OCI-M2 (cell line): ENCODE results near the gene ACOT8.
"Not testable (repeated sequence)": the region's sequence is repeated elsewhere in the genome, so short reads cannot be mapped to it uniquely, and the experiment has no call there.

Experiments
- DNase-seq: peaks from one replicate; lab custom pipeline; 2025; ENCODE audit not compliant: unreplicated experiment; lab: John Stamatoyannopoulos, UW

ACOT8 gene

GRCh38 chr20:45797955-45798354, 59.2 kb downstream of the ACOT8 start:
- DNase-seq, result not testable (repeated sequence)

- not testable (repeated sequence) for DNase-seq
Observed at GRCh38 chr20:45797510-45797909, 59.7 kb downstream of the ACOT8 start.

- no peak for DNase-seq
Observed at GRCh38 chr20:45796337-45797065, 60.7 kb downstream of the ACOT8 start.

GRCh38 chr20:45792317-45793118, 64.7 kb downstream of the ACOT8 start:
- DNase-seq, result no peak
